ENCODE data around the gene TFR2.
"Not testable (repeated sequence)": the region's sequence is repeated elsewhere in the genome, so short reads cannot be mapped to it uniquely, and the experiment has no call there.

Gene TFR2

DNA sequence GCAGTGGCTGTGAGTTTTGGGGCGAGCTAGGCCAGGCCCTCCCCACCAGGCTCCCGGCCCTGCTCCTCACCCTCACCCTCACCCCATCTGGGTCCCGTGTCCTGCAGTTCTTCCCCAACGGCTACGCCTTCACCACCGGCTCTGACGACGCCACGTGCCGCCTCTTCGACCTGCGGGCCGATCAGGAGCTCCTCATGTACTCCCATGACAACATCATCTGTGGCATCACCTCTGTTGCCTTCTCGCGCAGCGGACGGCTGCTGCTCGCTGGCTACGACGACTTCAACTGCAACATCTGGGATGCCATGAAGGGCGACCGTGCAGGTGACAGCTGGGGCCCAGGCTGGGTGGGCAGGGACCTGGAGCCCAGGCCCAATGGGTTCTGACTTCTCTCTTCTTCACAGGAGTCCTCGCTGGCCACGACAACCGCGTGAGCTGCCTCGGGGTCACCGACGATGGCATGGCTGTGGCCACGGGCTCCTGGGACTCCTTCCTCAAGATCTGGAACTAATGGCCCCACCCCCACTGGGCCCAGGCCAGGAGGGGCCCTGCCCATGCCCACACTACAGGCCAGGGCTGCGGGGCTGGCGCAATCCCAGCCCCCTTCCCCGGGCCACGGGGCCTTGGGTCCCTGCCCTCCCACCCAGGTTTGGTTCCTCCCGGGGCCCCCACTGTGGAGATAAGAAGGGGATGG, 37.1 kb upstream of the TFR2 start:
- DNase-seq (ENCODE audit: low spot score) = no peak

- no peak for DNase-seq (ENCODE audit: low spot score)
Observed at GRCh38 chr7:100677308-100678267, 36.2 kb upstream of the TFR2 start.

- DNase-seq (ENCODE audit: low spot score) = no peak
Observed at GRCh38 chr7:100676501-100677306, 35.4 kb upstream of the TFR2 start.

DNA sequence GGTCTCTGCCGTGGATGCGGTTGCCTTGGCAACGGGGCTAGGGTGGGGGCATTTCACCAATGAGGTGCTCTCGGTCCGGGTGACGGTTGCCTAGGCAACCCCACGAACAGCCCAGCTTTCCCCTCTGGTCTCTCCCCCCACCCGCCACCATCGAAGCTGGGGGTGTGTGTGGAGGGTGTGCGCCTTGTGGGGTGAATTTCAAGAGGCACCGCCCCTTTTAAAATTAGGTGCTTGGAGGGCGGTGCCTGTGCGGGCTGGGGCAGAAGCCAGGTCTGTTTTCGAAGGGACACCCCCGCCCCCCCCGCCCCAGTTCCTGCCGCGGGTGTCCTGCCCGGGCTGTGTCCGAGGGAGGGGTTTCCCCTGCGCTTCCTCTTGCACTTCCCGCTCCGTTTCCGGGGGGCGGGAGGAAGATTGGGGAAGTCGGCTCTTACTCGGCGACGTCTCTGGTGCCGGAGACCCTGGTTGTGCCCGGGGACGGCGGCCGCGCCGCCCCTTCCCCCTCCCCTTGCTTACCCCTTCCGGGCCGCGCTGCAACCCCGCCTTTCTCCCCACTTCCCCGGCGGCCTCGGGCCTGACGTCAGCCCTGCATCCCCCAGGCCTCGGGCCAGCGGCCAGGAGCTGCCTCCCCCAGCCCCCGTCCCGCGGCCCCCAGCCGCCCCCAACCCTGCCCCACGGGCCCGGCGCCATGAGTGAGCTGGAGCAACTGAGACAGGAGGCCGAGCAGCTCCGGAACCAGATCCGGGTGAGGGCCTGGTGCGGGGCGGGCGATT, 34.4 kb upstream of the TFR2 start:
- DNase-seq (ENCODE audit: low spot score) = peak; percentile 88

DNA sequence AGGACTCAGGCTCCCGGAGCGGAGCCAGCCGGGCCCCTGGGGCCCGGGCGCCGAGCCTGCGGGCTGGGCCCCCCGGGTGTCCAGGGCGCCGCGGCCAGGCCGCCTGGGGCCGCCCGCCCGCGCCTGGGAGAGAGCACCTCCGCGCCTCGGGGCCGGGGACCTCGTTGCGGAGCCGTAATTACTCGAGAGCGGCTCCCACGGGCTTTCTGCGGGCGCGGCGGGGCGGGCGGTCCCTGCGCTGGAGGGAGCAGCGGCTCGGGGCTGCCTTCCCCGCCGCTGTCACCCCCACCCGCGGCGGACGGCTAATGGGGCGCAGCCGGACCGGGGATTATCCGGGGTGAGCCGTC, 33.7 kb upstream of the TFR2 start:
- DNase-seq (ENCODE audit: low spot score) = no peak

GRCh38 chr7:100674411-100675104, 33.2 kb upstream of the TFR2 start:
- DNase-seq (ENCODE audit: low spot score) = peak; percentile 70

- DNase-seq (ENCODE audit: low spot score) = peak; percentile 63
Observed at GRCh38 chr7:100673942-100674410, 32.6 kb upstream of the TFR2 start.

DNA sequence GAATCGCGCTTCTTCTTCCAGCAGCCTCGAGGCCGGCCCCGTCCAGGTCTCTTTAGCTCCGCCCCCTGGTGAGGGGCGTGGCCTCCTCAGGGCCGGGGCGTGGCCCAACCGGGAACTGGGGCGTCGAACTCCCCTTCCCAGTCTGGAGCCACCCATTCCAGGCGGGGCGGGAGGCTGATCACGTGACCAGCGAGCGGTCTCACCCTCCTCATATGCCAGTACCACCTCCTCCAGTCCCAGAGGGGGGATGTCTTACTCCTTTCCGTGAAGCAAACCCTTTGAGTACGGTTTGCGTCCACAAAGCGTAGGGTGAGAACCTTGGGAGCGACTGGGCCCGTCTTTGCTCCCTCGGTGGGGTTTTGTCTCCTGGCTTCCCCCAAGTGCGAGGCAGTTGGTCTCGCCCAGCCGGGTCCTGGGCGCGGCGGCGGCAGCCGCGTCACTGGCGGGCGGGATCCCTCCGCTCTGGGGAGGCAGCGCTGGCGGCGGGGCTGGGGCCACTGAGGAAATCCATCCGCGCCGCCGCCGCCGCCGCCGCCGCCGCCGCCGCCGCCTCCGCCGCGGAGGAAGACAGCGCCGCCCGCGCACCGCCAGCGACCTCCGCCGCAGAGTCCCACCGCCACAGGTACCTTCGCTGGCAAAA, 32.1 kb upstream of the TFR2 start, which contains the start of gene GNB2:
GNB2 (plus strand) TSS at position 439 of the 640 bp plus-strand sequence. CDS start 2,526 bp downstream, outside the sequence.
- DNase-seq (ENCODE audit: low spot score) = peak; percentile 99

DNA sequence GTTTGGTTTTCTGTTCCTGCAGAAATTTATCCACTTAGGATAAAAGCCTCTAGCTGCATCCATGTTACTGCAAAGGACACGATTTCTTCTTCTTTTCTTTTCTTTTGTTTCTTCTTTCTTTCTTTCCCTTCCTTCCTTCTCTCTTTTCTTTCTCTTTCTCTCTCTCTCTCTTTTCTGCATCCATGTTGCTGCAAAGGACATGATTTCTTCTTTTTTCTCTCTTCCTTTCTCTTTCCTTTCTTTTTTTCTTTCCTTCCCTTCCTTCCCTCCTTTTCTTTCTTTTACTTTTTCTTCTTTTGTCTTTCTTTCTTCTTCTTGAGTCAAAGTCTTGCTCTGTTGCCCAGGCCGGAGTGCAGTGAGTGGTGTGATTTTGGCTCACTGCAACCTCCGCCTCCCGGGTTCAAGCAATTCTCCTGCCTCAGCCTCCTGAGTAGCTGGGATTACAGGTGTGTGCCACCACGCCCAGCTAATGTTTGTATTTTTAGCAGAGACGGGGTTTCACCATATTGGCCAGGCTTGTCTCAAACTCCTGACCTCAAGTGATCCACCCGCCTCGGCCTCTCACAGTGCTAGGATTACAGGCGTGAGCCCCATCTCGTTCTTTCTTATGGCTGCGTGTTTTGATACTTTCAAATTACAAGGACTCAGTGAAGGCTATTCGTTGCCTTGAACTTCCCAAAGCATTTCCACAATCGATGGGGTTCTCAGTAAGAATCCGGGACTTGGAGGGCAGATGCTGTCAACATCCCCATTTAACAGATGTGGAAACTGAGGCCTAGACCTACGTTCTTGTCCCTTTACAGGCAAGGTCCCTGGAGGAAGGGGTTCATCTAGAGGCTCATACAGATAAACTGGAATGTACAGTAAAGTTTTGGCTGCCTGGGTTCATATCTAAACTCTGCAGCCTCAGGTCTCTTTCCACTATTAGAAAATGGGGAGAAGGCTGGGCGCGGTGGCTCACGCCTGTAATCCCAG, 30.3 kb upstream of the TFR2 start:
- no peak for DNase-seq (ENCODE audit: low spot score)

DNA sequence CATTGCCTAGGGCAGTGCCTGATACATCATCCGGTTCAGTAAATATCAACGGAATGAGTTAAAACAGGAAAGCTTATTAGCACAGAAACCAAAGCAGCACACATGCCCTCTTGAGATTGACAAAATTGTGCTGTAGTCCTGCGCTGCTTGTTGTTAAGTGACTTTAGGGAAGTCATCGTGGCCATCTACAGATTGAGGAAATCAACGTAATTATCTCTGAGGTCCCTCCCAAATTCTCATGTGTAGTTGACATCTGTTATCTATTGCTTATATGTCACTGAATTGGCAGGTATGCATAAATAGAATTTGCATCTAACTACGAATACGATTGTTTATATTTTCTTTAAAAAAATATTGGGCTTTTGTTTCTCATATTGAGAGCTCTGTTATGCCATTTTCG, 28.7 kb upstream of the TFR2 start:
- no peak for DNase-seq (ENCODE audit: low spot score)

DNA sequence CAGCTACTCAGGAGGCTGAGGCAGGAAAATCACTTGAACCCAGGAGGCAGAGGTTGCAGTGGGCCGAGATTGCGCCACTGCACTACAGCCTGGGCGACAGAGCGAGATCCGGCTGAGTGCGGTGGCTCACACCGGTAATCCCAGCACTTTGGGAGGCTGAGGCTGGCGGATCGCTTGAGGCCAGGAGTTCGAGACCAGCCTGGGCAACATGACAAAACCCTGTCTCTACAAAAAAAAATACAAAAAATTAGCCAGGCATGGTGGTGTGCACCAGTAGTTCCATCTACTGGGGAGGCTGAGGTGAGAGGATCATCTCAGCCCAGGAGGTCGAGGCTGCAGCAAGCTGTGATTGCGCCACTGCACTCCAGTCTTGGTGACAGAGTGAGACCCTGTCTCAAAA, 27.8 kb upstream of the TFR2 start:
- DNase-seq (ENCODE audit: low spot score) = not testable (repeated sequence)

GRCh38 chr7:100668069-100668449, 26.7 kb upstream of the TFR2 start:
- no peak for DNase-seq (ENCODE audit: low spot score)

GRCh38 chr7:100667331-100668068, 26.1 kb upstream of the TFR2 start:
- DNase-seq (ENCODE audit: low spot score) = no peak

DNA sequence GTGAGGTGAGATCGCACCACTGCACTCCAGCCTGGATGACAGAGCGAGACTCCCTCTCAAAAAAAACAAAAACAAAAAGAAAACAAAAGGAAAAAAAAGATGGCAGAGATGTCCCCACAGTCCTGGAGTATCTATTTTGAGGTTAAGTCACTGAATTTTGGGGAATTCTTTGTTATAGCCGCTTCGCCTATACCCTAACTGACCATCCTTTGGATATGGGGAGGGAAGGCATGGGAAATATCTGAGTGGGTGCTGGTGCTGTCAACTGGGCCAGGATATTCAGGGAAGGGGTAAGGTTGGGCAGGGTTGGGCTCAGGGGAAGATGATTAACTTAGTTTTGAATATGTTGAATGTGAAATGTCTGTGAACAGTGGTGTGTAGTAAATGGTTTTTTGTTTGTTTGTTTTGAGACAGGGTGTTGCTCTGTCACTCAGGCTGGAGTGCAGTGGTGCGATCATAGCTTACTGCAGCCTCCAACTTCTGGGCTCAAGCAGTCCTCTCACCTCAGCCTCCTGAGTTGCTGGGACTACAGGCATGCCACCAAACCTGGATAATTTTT, 23.9 kb upstream of the TFR2 start:
- no peak for DNase-seq (ENCODE audit: low spot score)

- not testable (repeated sequence) for DNase-seq (ENCODE audit: low spot score)
Observed at GRCh38 chr7:100662194-100662776, 20.9 kb upstream of the TFR2 start.

DNA sequence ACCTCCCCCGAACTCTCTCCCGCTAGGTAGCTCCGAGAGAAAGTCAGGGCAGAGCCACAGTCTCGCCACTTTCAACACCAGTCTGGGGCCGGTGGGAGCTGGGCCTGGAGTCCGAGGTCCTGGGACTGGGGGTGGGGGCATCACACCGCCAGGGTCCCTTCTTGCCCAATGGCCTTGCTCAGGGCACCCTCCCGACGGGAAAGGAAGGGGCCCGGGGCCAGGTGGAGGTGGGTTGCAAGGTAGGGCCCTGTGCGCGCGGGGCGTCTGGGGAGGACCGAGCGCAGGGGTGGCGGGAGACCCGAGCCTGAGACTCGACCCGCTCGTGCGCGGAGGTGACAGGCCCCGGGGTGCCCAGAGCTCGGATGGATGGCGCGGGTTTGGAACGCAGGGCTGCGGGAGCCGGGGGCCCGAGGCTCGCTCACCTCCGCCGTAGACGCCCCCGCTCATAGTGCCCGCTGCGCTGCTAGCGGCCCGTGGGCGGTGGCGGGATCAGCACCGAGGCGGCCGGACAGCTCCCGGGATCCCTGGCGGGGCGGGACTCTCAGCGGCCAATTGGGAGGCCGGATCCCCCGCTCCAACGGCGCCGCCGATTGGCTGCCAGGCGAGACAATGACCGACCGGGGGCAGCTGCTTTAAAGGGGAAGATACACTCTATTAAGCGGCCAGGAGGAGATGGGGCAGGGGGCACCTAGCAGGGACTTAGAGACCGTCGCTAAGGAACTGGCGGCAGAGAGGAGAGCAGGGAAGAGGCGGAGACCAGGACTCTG, 14.7 kb upstream of the TFR2 start, which contains the start of gene ACTL6B:
ACTL6B (minus strand) TSS at position 541 of the 767 bp plus-strand sequence; CDS start at position 447, 94 bp downstream.
- DNase-seq (ENCODE audit: low spot score) = peak; percentile 93

Data from ecto neural progenitor cell (in vitro differentiated cells).